ENCODE results near the gene FILIP1. TPM values are rescaled to one million over a fixed set of nuclear protein-coding genes. Genes with fewer than 3 reads are reported as not detected.

Gene FILIP1
- total and polyA plus RNA-seq, 2 donors from 2014 or later, result 0.80 to 4.6 TPM

- DNase-seq (no peak), FAIRE-seq (no peak)
- Histone ChIP-seq H3K9ac (ENCODE audit: low read length in 3 of 3) (no peak overlapping the region), H3K27me3 (ENCODE audit: control insufficient read depth, insufficient read depth, low read length) (no peaks in the 10 kb centered on the region), H3K27ac (ENCODE audit: low read depth in 2 of 2, low read length in 2 of 2) (no peak overlapping the region), H3K4me3 (ENCODE audit: low read length in 3 of 3) (no peak overlapping the region), H3K36me3 (ENCODE audit: control insufficient read depth in 2 of 3, insufficient read depth in 3 of 3, low read length in 3 of 3) (no peaks in the 10 kb centered on the region), H3K4me1 (ENCODE audit: control insufficient read depth in 2 of 3, insufficient read depth in 2 of 3, low read depth in 1 of 3, low read length in 3 of 3) (peaks cover 0 to 2% (median 0%) of the 10 kb centered on the region in 3 donors), H3K9me3 (ENCODE audit: control insufficient read depth in 2 of 3, insufficient read depth in 1 of 3, low read length in 3 of 3) (no peaks in the 10 kb centered on the region)
- no peak for TF ChIP-seq CTCF (IDR thresholded peaks at IDR 0.05; ENCODE audit: borderline replicate concordance, extremely low read depth, insufficient read depth)
- intact Hi-C loops (cut with DNase I), result no loop called here
These were observed 65.4 kb downstream of the FILIP1 start for GRCh38 chr6:75428204-75428603.

- H3K9ac ChIP-seq (ENCODE audit: low read length in 3 of 3), result no peak overlapping the region
- no peak for FAIRE-seq
- H3K27ac ChIP-seq (ENCODE audit: low read depth in 2 of 2, low read length in 2 of 2), result no peak overlapping the region
- no peaks in the 10 kb centered on the region for H3K27me3 ChIP-seq (ENCODE audit: control insufficient read depth, insufficient read depth, low read length)
- no peak for DNase-seq
- intact Hi-C loops (cut with DNase I), result no loop called here
- H3K4me3 ChIP-seq (ENCODE audit: low read length in 3 of 3), result no peak overlapping the region
- no peaks in the 10 kb centered on the region for H3K9me3 ChIP-seq (ENCODE audit: control insufficient read depth in 2 of 3, insufficient read depth in 1 of 3, low read length in 3 of 3)
- peaks cover 0 to 2% (median 0%) of the 10 kb centered on the region in 3 donors for H3K4me1 ChIP-seq (ENCODE audit: control insufficient read depth in 2 of 3, insufficient read depth in 2 of 3, low read depth in 1 of 3, low read length in 3 of 3)
- no peaks in the 10 kb centered on the region for H3K36me3 ChIP-seq (ENCODE audit: control insufficient read depth in 2 of 3, insufficient read depth in 3 of 3, low read length in 3 of 3)
- no peak for TF ChIP-seq CTCF (IDR thresholded peaks at IDR 0.05; ENCODE audit: borderline replicate concordance, extremely low read depth, insufficient read depth)
These were observed 66.3 kb downstream of the FILIP1 start for GRCh38 chr6:75427329-75427728.

- no peak for TF ChIP-seq CTCF (IDR thresholded peaks at IDR 0.05; ENCODE audit: borderline replicate concordance, extremely low read depth, insufficient read depth)
- H3K36me3 ChIP-seq (ENCODE audit: control insufficient read depth in 2 of 3, insufficient read depth in 3 of 3, low read length in 3 of 3), result no peaks in the 10 kb centered on the region
- no peak for FAIRE-seq
- no peak overlapping the region for H3K4me3 ChIP-seq (ENCODE audit: low read length in 3 of 3)
- H3K27ac ChIP-seq (ENCODE audit: low read depth in 2 of 2, low read length in 2 of 2), result no peak overlapping the region
- intact Hi-C loops (cut with DNase I), result no loop called here
- H3K4me1 ChIP-seq (ENCODE audit: control insufficient read depth in 2 of 3, insufficient read depth in 2 of 3, low read depth in 1 of 3, low read length in 3 of 3), result no peaks in the 10 kb centered on the region
- no peak overlapping the region for H3K9ac ChIP-seq (ENCODE audit: low read length in 3 of 3)
- no peaks in the 10 kb centered on the region for H3K9me3 ChIP-seq (ENCODE audit: control insufficient read depth in 2 of 3, insufficient read depth in 1 of 3, low read length in 3 of 3)
- DNase-seq, result no peak
- no peaks in the 10 kb centered on the region for H3K27me3 ChIP-seq (ENCODE audit: control insufficient read depth, insufficient read depth, low read length)
These were observed 68.7 kb downstream of the FILIP1 start for GRCh38 chr6:75424618-75425548.

Data from kidney (tissue), 14 donors.